Muscle layer of duodenum (tissue), 2 donors: ENCODE data around the gene ERRFI1.

ENCODE experiments used
- H3K27ac ChIP-seq: one replicate; pipeline ENCODE4 v1.7.0; 2013; ENCODE audit warnings: mild to moderate bottlenecking, low read length
- H3K27me3 ChIP-seq: one replicate; pipeline ENCODE4 v1.7.0; 2013; ENCODE audit warnings: low read depth, mild to moderate bottlenecking, control low read depth, low read length
- H3K36me3 ChIP-seq, 2 donors: one replicate each; pipeline ENCODE4 v1.7.0; 2013; ENCODE audit warnings: low read length in 2 of 2, control low read depth in 1 of 2, mild to moderate bottlenecking in 1 of 2; ENCODE audit not compliant: insufficient read depth in 2 of 2, control insufficient read depth in 1 of 2
- H3K4me1 ChIP-seq, 2 donors: one replicate each; pipeline ENCODE4 v1.7.0; 2013; ENCODE audit warnings: low read length in 2 of 2, mild to moderate bottlenecking in 2 of 2, control low read depth in 1 of 2, moderate library complexity in 1 of 2; ENCODE audit not compliant: insufficient read depth in 2 of 2, control insufficient read depth in 1 of 2
- H3K4me3 ChIP-seq, 2 donors: one replicate each; pipeline ENCODE4 v1.7.0; 2013; ENCODE audit warnings: low read length in 2 of 2, low read depth in 1 of 2, mild to moderate bottlenecking in 1 of 2
- H3K9me3 ChIP-seq, 2 donors: one replicate each; pipeline ENCODE4 v1.7.0; 2013; ENCODE audit warnings: low read length in 2 of 2, control low read depth in 1 of 2, mild to moderate bottlenecking in 1 of 2; ENCODE audit not compliant: control insufficient read depth in 1 of 2
- donor health status: healthy.

The ERRFI1 gene

DNA sequence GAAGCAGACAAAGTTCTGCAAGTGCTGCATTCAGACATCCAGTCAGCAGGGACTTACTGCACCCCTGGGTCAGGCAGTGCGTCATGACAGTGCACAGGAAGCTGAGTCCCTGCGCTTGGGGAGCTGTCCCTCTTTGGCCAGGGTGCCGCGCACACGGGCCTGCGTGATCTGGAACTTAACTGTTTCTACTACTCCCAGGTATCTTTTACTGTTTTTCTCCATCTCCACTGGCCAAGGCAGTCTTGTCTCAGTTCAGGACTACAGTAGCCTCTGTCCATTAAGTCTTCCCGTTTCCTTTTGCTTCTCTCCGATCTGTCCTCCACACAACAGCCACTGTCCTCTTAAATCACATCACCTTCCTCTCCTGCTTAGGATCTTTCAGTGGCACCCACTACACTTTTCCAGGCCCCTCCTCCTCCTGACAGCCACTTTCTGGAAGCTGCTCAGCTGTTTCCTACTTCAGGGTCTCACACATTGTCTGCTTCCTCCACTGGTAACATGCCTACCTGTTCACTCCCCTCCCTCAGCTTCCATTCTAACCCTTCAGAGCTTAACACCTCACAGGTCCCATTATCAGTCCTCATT lies 15.9 kb downstream of the ERRFI1 start:
- H3K4me1 ChIP-seq = peaks cover under 1 to 16% of the 10 kb centered on the region in 2 donors
- no peaks in the 10 kb centered on the region for H3K27me3 ChIP-seq
- H3K27ac ChIP-seq = no peak overlapping the region
- peaks cover 27 to 45% of the 10 kb centered on the region in 2 donors for H3K36me3 ChIP-seq
- H3K9me3 ChIP-seq = no peaks in the 10 kb centered on the region
- H3K4me3 ChIP-seq = no peak overlapping the region

- Histone ChIP-seq H3K27ac (no peak overlapping the region), H3K4me3 (no peak overlapping the region), H3K9me3 (no peaks in the 10 kb centered on the region), H3K36me3 (peaks cover 24 to 37% of the 10 kb centered on the region in 2 donors), H3K4me1 (peaks cover 5 to 10% of the 10 kb centered on the region in 2 donors), H3K27me3 (no peaks in the 10 kb centered on the region)
Measured at GRCh38 chr1:8009043-8010002, 16.8 kb downstream of the ERRFI1 start.

DNA sequence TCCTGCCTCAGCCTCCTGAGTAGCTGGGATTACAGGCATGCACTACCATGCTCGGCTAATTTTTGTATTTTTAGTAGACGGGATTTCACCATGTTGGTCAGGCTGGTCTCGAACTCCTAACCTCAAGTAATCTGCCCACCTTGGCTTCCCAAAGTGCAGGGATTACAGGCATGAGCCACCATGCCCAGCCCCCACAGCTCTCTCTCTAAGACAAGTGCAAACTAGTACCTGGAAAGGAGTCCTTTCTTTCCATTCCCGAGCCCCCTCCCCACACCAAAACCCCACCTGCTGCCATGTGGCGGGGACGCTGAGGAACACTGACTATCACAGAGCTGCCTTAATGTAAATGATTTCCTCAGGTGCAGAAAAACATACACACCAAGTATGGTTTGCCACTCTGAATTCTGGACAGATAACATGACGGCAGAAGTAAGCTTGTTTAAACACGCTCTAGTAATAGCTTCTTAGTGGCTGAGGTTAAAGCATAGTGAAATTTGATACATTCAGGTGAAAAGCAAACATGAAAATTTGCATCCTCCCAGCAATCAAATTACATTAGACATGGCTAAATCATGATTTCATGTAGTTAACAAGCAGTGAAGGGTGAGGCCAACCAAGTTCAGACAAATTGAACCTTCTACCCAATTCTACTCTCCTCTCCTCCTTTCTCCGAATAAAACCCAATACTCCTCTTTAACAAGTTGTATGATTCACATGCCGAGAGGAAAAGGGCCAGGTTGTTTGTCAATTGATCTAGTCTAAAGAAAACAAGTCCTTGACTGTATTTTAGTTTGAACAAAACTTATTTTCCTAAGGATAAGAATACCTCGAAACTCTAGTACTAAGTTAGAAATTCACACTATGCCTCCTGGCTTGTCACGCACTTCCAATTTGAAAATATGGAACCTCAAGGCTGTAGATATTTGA lies 19.8 kb downstream of the ERRFI1 start:
- Histone ChIP-seq H3K9me3 (no peaks in the 10 kb centered on the region), H3K27ac (no peak overlapping the region), H3K4me1 (peaks cover 5 to 11% of the 10 kb centered on the region in 2 donors), H3K4me3 (no peak overlapping the region), H3K36me3 (peaks cover 6 to 14% of the 10 kb centered on the region in 2 donors), H3K27me3 (no peaks in the 10 kb centered on the region)

- peaks cover 5 to 11% of the 10 kb centered on the region in 2 donors for H3K4me1 ChIP-seq
Measured at GRCh38 chr1:8004803-8005573, 21.1 kb downstream of the ERRFI1 start.

DNA sequence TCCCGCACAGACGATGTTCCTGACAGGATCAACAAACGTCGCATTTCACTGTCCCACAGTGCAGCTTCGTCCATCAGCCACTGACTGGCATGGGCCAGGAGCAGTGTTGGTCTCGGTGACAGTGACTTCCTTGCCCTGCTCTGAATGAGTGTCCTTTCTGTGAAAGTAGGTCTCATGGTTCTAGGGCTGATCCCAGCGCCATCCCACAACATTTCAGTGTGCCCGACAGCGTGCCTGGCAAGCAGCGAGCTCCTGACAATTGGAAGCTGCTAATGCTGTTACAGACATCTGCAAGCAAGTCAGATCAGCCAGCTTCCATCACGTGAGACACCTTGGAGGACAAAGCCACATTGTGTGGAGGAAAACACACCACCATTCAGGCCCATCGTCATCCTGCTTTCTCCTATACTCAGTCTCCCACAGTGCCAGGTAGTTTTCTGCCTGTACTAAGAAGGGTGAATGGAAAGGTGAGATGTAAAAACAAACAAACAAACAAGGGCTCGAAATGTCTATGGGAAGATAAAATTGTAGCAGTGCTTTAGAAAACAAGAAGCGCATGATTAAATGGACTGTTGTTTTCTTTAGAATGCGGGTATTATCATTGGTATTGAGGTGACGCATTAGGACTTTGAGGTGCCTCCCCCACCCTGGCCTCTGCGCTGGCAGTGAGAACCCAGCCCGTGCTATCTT lies 21.9 kb downstream of the ERRFI1 start:
- peak overlapping the region in 1 of 2 donors; percentile 14 for H3K4me3 ChIP-seq
- H3K27ac ChIP-seq = peak overlapping the region; percentile 24
- peaks cover 5 to 11% of the 10 kb centered on the region in 2 donors for H3K4me1 ChIP-seq

More at GRCh38 chr1:8004803-8005573, 21.1 kb downstream of the ERRFI1 start:
- Histone ChIP-seq H3K36me3 (peaks cover 0 to 8% of the 10 kb centered on the region in 2 donors), H3K27me3 (no peaks in the 10 kb centered on the region), H3K27ac (peak overlapping the region; percentile 24), H3K9me3 (no peaks in the 10 kb centered on the region), H3K4me3 (peak overlapping the region in 1 of 2 donors; percentile 14)

DNA sequence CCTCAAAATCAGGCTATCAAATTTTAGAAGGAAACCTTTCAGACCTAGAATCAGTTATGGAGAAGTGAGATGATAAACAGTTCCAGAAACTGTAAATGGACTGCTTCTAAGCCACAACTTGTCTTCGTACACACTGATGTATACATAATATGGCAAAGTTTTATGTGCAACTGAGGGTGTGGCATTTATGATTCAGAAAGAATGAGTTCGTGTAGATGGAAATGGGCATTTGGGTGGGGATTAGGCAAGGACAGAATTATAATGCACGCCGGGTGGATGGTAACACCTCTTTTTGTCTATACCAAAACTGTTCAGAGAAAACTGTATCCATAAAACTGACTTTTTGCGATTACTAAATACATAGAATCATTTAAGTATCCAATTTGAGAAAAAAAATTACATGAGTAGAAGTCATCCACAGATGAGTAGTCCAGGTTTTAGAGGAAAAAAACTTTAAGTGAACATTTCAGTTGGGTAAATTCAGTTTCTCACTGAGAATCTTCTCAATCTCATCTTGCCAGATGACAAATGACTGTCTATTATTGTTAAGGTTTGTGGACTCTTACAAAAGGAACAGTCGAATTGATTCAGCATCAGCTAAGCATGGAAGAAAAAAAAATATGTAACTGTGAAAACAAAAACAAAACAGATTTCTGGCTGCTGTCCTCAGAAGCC lies 22.5 kb downstream of the ERRFI1 start:
- no peaks in the 10 kb centered on the region for H3K9me3 ChIP-seq
- no peak overlapping the region for H3K27ac ChIP-seq

More for the DNA sequence above, 21.9 kb downstream of the ERRFI1 start:
- Histone ChIP-seq H3K9me3 (no peaks in the 10 kb centered on the region), H3K36me3 (peaks cover 0 to under 1% of the 10 kb centered on the region in 2 donors), H3K27me3 (no peaks in the 10 kb centered on the region)

GRCh38 chr1:8002921-8003320 lies 23.2 kb downstream of the ERRFI1 start:
- H3K27me3 ChIP-seq = no peaks in the 10 kb centered on the region
- H3K27ac ChIP-seq = no peak overlapping the region
- H3K4me1 ChIP-seq = peaks cover 5 to 11% of the 10 kb centered on the region in 2 donors
- H3K4me3 ChIP-seq = no peak overlapping the region
- no peaks in the 10 kb centered on the region for H3K9me3 ChIP-seq
- H3K36me3 ChIP-seq = no peaks in the 10 kb centered on the region

More for the DNA sequence above, 22.5 kb downstream of the ERRFI1 start:
- Histone ChIP-seq H3K27me3 (no peaks in the 10 kb centered on the region), H3K36me3 (no peaks in the 10 kb centered on the region), H3K4me3 (no peak overlapping the region), H3K4me1 (peaks cover 5 to 11% of the 10 kb centered on the region in 2 donors)

GRCh38 chr1:8002329-8002910 lies 23.7 kb downstream of the ERRFI1 start:
- Histone ChIP-seq H3K36me3 (no peaks in the 10 kb centered on the region), H3K4me3 (no peak overlapping the region), H3K4me1 (peaks cover 5 to 11% of the 10 kb centered on the region in 2 donors), H3K27me3 (no peaks in the 10 kb centered on the region), H3K9me3 (no peaks in the 10 kb centered on the region), H3K27ac (no peak overlapping the region)

GRCh38 chr1:7995437-7995836 lies 30.7 kb downstream of the ERRFI1 start:
- H3K27me3 ChIP-seq = no peaks in the 10 kb centered on the region
- no peaks in the 10 kb centered on the region for H3K4me1 ChIP-seq
- H3K4me3 ChIP-seq = no peak overlapping the region
- no peak overlapping the region for H3K27ac ChIP-seq
- H3K9me3 ChIP-seq = no peaks in the 10 kb centered on the region
- peaks cover 0 to 5% of the 10 kb centered on the region in 2 donors for H3K36me3 ChIP-seq
